ENCODE results near the gene AS3MT. TPM values are rescaled to one million over a fixed set of nuclear protein-coding genes. Genes with fewer than 3 reads are reported as not detected.

The AS3MT gene
- total and polyA plus RNA-seq, 4 donors = 1.2 to 4.8 (median 3.6) TPM

- no peaks in the 10 kb centered on the region for H3K27me3 ChIP-seq (ENCODE audit: control insufficient read depth in 1 of 2, insufficient read depth in 2 of 2, low read length in 1 of 2)
- no peak overlapping the region for H3K4me3 ChIP-seq (ENCODE audit: low read length in 2 of 2)
- no peaks in the 10 kb centered on the region for H3K9me3 ChIP-seq (ENCODE audit: control insufficient read depth, low read length)
- H3K36me3 ChIP-seq (ENCODE audit: control insufficient read depth in 1 of 2, insufficient read depth in 2 of 2, low read length in 1 of 2) = no peaks in the 10 kb centered on the region
- no peak overlapping the region for H3K27ac ChIP-seq (ENCODE audit: low read depth in 1 of 2, low read length in 2 of 2)
- WGBS, 2 donors = 88 to 90% methylated on average over 3 of the region's 3 CpGs
- no peaks in the 10 kb centered on the region for H3K4me1 ChIP-seq (ENCODE audit: control insufficient read depth in 1 of 2, insufficient read depth in 2 of 2, low read length in 2 of 2)
- DNase-seq (no peak), ATAC-seq (ENCODE audit: low FRiP score) (no peak)
- intact Hi-C loops (cut with DNase I) = no loop called here
Measured at GRCh38 chr10:102951316-102951715, 82.0 kb downstream of the AS3MT start.

Other genes starting within 250 kb of the AS3MT start
- gene TRIM8, start 225.0 kb upstream of the AS3MT start, total RNA-seq = 100 to 1,000 TPM; 126 to 189 TPM
- gene TRIM8, start 225.0 kb upstream of the AS3MT start, polyA plus RNA-seq = 10 to 100 TPM; 40.6 to 72.4 TPM
- 1 to 10 TPM; 8.2 to 8.6 TPM for gene ARL3, start 155.1 kb upstream of the AS3MT start, total RNA-seq
- 10 to 100 TPM; 17.3 to 18.9 TPM for gene ARL3, start 155.1 kb upstream of the AS3MT start, polyA plus RNA-seq
- gene SFXN2, start 154.8 kb upstream of the AS3MT start, total RNA-seq = 1 to 10 TPM; 5.1 to 8.3 TPM
- gene SFXN2, start 154.8 kb upstream of the AS3MT start, polyA plus RNA-seq = 1 to 10 TPM; 3.2 to 3.5 TPM
- 10 to 100 TPM; 81.1 to 84.7 TPM for gene WBP1L, start 125.5 kb upstream of the AS3MT start, total RNA-seq
- gene WBP1L, start 125.5 kb upstream of the AS3MT start, polyA plus RNA-seq = 10 to 100 TPM; 22.4 to 41.7 TPM
- gene CYP17A1, start 32.1 kb upstream of the AS3MT start, total RNA-seq = under 1 TPM in 1 of 2 donors, not detected in 1; 0.55 TPM
- gene CYP17A1, start 32.1 kb upstream of the AS3MT start, polyA plus RNA-seq = 1 to 10 TPM in 1 of 2 donors, under 1 TPM in 1; 0.25 to 1.3 TPM
- gene BORCS7, start 15.2 kb upstream of the AS3MT start, total RNA-seq = 10 to 100 TPM; 17.6 to 24.4 TPM
- 10 to 100 TPM; 25.7 to 47.0 TPM for gene BORCS7, start 15.2 kb upstream of the AS3MT start, polyA plus RNA-seq
- gene CNNM2, start 48.8 kb downstream of the AS3MT start, total RNA-seq = 10 to 100 TPM; 13.3 to 30.8 TPM
- 1 to 10 TPM; 3.0 to 5.9 TPM for gene CNNM2, start 48.8 kb downstream of the AS3MT start, polyA plus RNA-seq